ENCODE data around the gene CXCR6. TPM values are rescaled to one million over a fixed set of nuclear protein-coding genes. Genes with fewer than 3 reads are reported as not detected.
A peak's percentile ranks its signal among the peaks of the same experiment; 100 is the strongest.

CXCR6 gene
- total RNA-seq, 2 donors from 2014 or later, result 0.96 to 1.2 TPM

GRCh38 chr3:45978006-45978761 lies 34.9 kb downstream of the CXCR6 start:
- intact Hi-C loops (cut with DNase I), result no loop called here
- Histone ChIP-seq H3K9me3 (no peaks in the 10 kb centered on the region), H3K27me3 (replicated peaks; ENCODE audit: insufficient read depth) (no peaks in the 10 kb centered on the region), H3K27ac (peak overlapping the region in 1 of 2 donors; percentile 46), H3K4me1 (replicated peaks) (peaks cover 5% of the 10 kb centered on the region), H3K4me3 (no peak overlapping the region), H3K36me3 (peaks cover 2 to 9% of the 10 kb centered on the region in 2 donors)
- DNase-seq (ENCODE audit: low spot score), result peak; percentile 72
- 57% methylated on average over 5 of the region's 5 CpGs for WGBS
- TF ChIP-seq, protein P1, sequence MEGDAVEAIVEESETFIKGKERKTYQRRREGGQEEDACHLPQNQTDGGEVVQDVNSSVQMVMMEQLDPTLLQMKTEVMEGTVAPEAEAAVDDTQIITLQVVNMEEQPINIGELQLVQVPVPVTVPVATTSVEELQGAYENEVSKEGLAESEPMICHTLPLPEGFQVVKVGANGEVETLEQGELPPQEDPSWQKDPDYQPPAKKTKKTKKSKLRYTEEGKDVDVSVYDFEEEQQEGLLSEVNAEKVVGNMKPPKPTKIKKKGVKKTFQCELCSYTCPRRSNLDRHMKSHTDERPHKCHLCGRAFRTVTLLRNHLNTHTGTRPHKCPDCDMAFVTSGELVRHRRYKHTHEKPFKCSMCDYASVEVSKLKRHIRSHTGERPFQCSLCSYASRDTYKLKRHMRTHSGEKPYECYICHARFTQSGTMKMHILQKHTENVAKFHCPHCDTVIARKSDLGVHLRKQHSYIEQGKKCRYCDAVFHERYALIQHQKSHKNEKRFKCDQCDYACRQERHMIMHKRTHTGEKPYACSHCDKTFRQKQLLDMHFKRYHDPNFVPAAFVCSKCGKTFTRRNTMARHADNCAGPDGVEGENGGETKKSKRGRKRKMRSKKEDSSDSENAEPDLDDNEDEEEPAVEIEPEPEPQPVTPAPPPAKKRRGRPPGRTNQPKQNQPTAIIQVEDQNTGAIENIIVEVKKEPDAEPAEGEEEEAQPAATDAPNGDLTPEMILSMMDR (IDR thresholded peaks at IDR 0.05), result no peak
- TF ChIP-seq POLR2AphosphoS5 (IDR thresholded peaks at IDR 0.05), result no peak
- TF ChIP-seq POLR2A (IDR thresholded peaks at IDR 0.05), result no peak

DNA sequence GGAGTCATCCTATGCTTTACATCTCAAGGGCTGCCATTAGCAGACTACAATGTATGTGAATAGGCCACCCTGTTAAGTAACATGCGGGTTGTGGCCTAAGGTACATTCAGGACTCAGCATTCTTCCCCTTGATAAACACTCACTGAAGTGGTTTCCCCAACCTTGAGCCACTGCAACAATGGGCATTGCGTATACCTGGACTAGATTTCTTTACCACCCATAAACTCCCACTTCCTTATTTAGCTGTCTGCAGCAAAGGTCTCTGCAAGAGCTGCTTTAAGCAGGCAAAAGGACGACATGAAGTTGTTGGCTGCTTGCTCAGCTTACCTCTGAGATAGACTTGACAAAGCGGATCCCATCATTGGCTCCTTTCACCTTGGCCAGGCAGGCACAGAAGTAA lies 36.1 kb downstream of the CXCR6 start:
- H3K4me1 ChIP-seq (replicated peaks), result peaks cover 5% of the 10 kb centered on the region
- intact Hi-C loops (cut with DNase I), result no loop called here
- DNase-seq (ENCODE audit: low spot score), result no peak
- no peaks in the 10 kb centered on the region for H3K9me3 ChIP-seq
- H3K27me3 ChIP-seq (replicated peaks; ENCODE audit: insufficient read depth), result no peaks in the 10 kb centered on the region
- TF ChIP-seq POLR2A (IDR thresholded peaks at IDR 0.05) (no peak), POLR2AphosphoS5 (IDR thresholded peaks at IDR 0.05) (no peak)
- TF ChIP-seq, protein P1 (IDR thresholded peaks at IDR 0.05), result no peak
- WGBS, result 74% methylated on average over 4 of the region's 4 CpGs
- H3K36me3 ChIP-seq, result peaks cover 2 to 9% of the 10 kb centered on the region in 2 donors
- H3K27ac ChIP-seq, result no peak overlapping the region
- no peak overlapping the region for H3K4me3 ChIP-seq

- Histone ChIP-seq H3K4me1 (replicated peaks) (peaks cover 11% of the 10 kb centered on the region), H3K36me3 (peaks cover 2% of the 10 kb centered on the region in 2 donors), H3K4me3 (no peak overlapping the region), H3K27ac (no peak overlapping the region), H3K9me3 (no peaks in the 10 kb centered on the region), H3K27me3 (replicated peaks; ENCODE audit: insufficient read depth) (no peaks in the 10 kb centered on the region)
- intact Hi-C loops (cut with DNase I), result no loop called here
- TF ChIP-seq, protein P1 (IDR thresholded peaks at IDR 0.05), result no peak
- TF ChIP-seq POLR2AphosphoS5 (IDR thresholded peaks at IDR 0.05), result no peak
- TF ChIP-seq POLR2A (IDR thresholded peaks at IDR 0.05), result no peak
- no peak for DNase-seq (ENCODE audit: low spot score)
- 87% methylated on average over 7 of the region's 7 CpGs for WGBS
These were observed 37.1 kb downstream of the CXCR6 start for GRCh38 chr3:45980229-45980813.

- DNase-seq (ENCODE audit: low spot score), result no peak
- Histone ChIP-seq H3K36me3 (peaks cover 0 to 2% of the 10 kb centered on the region in 2 donors), H3K4me1 (replicated peaks) (peaks cover 16% of the 10 kb centered on the region), H3K27ac (no peak overlapping the region), H3K4me3 (no peak overlapping the region), H3K27me3 (replicated peaks; ENCODE audit: insufficient read depth) (no peaks in the 10 kb centered on the region), H3K9me3 (no peaks in the 10 kb centered on the region)
- WGBS, result 98% methylated on average over 2 of the region's 2 CpGs
- TF ChIP-seq POLR2AphosphoS5 (IDR thresholded peaks at IDR 0.05), result no peak
- no peak for TF ChIP-seq POLR2A (IDR thresholded peaks at IDR 0.05)
- intact Hi-C loops (cut with DNase I), result no loop called here
These were observed 37.6 kb downstream of the CXCR6 start for GRCh38 chr3:45980819-45981218.

DNA sequence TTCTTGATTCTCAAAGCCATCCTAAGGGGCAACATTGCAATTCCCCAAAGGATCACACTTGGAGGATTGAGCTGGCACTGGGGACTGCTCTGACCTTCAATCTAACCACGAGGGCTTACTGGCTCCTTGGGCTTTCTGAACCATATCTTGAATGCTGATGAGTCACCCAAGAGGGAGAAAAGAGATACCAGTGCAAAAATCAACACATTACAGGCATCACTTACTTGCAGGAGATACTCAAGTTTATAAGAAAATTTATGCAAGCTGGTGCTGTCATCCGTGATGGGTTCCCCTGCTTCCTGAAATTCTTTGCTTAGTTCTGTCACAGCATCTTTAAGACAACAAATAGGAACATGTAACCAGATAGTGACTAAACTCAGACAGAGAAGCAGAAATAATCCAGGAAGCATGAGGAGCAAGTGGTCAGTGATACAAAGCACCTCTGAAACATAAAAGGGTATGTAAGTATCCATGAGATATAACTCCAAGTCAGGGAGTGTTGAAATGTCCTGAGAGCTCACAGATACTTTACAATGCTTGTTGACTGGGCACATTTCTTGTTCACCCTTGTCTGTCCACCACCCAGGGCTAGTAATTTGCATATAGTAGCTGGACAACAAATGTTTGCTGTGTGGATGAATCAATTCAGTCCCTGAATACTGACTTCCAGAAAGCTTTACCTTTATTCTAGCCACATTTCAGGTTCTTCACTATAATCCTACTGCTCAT lies 38.2 kb downstream of the CXCR6 start:
- H3K9me3 ChIP-seq, result no peaks in the 10 kb centered on the region
- no peak for DNase-seq (ENCODE audit: low spot score)
- peaks cover 23% of the 10 kb centered on the region for H3K4me1 ChIP-seq (replicated peaks)
- H3K4me3 ChIP-seq, result no peak overlapping the region
- no peak overlapping the region for H3K27ac ChIP-seq
- H3K36me3 ChIP-seq, result peaks cover 0 to 2% of the 10 kb centered on the region in 2 donors
- intact Hi-C loops (cut with DNase I), result no loop called here
- H3K27me3 ChIP-seq (replicated peaks; ENCODE audit: insufficient read depth), result no peaks in the 10 kb centered on the region
- 61% methylated on average over 2 of the region's 2 CpGs for WGBS
- TF ChIP-seq POLR2A (IDR thresholded peaks at IDR 0.05), result no peak
- TF ChIP-seq, protein P1 (IDR thresholded peaks at IDR 0.05), result no peak
- no peak for TF ChIP-seq POLR2AphosphoS5 (IDR thresholded peaks at IDR 0.05)
